H1 (cell line): Measurements from ENCODE around the gene MBD5. TPM values are rescaled to one million over a fixed set of nuclear protein-coding genes. Genes with fewer than 3 reads are reported as not detected.

Experiments used
- CBX5 ChIP-seq: fragments of 300-800, 300-1000 bp; sonication (generic); IDR thresholded peaks from 2 replicates; pipeline ENCODE4 v1.7.1; 2016; ENCODE audit warnings: antibody characterized with exemption, low read length, low read depth
- CREB1 ChIP-seq: IDR thresholded peaks from 2 replicates; pipeline ENCODE4 v1.6.1; 2012; ENCODE audit warnings: inconsistent platforms
- EP300 ChIP-seq, 2 experiments: IDR thresholded peaks; 1 replicate in 1 of 2; 2 replicates in 1 of 2; pipeline ENCODE4 v1.6.1; 2011 to 2012; ENCODE audit warnings: low read depth in 2 of 2, low read length in 2 of 2, mild to moderate bottlenecking in 2 of 2, borderline replicate concordance in 1 of 2, inconsistent platforms in 1 of 2, moderate library complexity in 1 of 2
- GABPA ChIP-seq: IDR thresholded peaks from 2 replicates; pipeline ENCODE4 v1.6.1; 2011; ENCODE audit warnings: mild to moderate bottlenecking, low read length, moderate library complexity, borderline replicate concordance; ENCODE audit not compliant: insufficient read depth
- KDM5A ChIP-seq: fragments of 200-600 bp; IDR thresholded peaks from 2 replicates; pipeline ENCODE4 v1.7.1; 2012; ENCODE audit warnings: mild to moderate bottlenecking, low read length, inconsistent platforms, mixed read lengths
- MAFK ChIP-seq: IDR thresholded peaks from 2 replicates; pipeline ENCODE4 v1.6.1; 2012; ENCODE audit warnings: low read depth, mild to moderate bottlenecking, improper control_type of control experiment, low read length
- RFX5 ChIP-seq: IDR thresholded peaks from 2 replicates; pipeline ENCODE4 v1.6.1; 2011; ENCODE audit warnings: low read depth, low read length, improper control_type of control experiment, borderline replicate concordance
- TAF7 ChIP-seq: optimal IDR thresholded peaks from 2 replicates; pipeline ENCODE3; 2011; ENCODE audit warnings: low read depth, mild to moderate bottlenecking, inconsistent platforms, low read length, moderate library complexity, borderline replicate concordance
- polyA plus RNA-seq, 7 experiments: library from polyadenylated mRNA; depleted of rRNA in 3 of 7; stranded (reverse) in 5 of 7; unstranded in 2 of 7; fragments of >200 nt in 5 of 7; fragments of 200-250 nt in 2 of 7; gene quantifications; 1 replicate in 5 of 7; 2 replicates in 1 of 7; 4 replicates in 1 of 7; pipeline versions ENCODE4 v1.2.1 to v1.2.3, GENCODE V29; 2011 to 2013; ENCODE audit warnings: missing spikeins in 2 of 7, mixed read lengths in 2 of 7
- total RNA-seq: library from RNA; stranded (reverse); fragmentation: NEBNext Ultra II Directional; extraction: Animal tissue kit (Norgen Biotek cat#: 25700); gene quantifications from 2 replicates; pipeline ENCODE4 v1.2.1, GENCODE V29; 2021

Gene MBD5
- total and polyA plus RNA-seq, 2 of the 8 experiments (the other 6 are each of a cell fraction or from before 2014, with no cell fraction given) = 9.7 to 29.4 TPM

DNA sequence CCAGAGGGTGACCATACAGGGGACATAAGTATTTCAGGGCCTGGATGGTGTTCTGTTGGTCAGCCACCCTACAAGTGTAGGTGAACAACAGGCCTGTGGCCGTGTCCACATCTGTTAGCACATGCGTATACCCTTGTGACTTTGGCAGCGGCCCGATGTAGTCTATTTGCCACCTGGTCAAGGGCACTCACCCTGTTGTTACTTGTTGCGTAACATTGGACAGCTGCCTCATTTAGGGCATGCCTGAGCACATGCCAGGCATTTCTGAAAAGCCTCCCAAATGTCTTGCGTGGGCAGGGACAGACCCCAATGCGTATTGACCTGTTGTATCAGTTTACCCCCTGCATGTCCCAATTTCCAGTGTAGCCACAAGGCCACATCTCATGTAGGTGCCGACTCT, 235.0 kb downstream of the MBD5 start (continued):
- TF ChIP-seq TAF7 (no peak), MAFK (no peak), KDM5A (no peak), GABPA (no peak), RFX5 (no peak), CBX5 (no peak), CREB1 (no peak), EP300 (IDR thresholded peaks at IDR 0.05; ENCODE audit: borderline replicate concordance in 1 of 2, low read depth in 2 of 2, low read length in 2 of 2) (no peak)
